Suprapubic skin (tissue), 4 donors: ENCODE measurements around the gene CTNNA2. TPM values are rescaled to one million over a fixed set of nuclear protein-coding genes. Genes with fewer than 3 reads are reported as not detected.

Experiments
- DNase-seq, 2 donors: peaks; one replicate each; pipeline ENCODE4 v3.0.0-alpha.2; 2019; ENCODE audit warnings: low spot score in 2 of 2
- H3K27ac ChIP-seq: fragments of 200-600 bp; sonication (generic); one replicate; pipeline ENCODE4 v1.5.1; 2019
- H3K27me3 ChIP-seq: fragments of 200-600 bp; sonication (generic); one replicate; pipeline ENCODE4 v1.5.1; 2019
- H3K36me3 ChIP-seq: fragments of 200-600 bp; sonication (generic); one replicate; pipeline ENCODE4 v1.5.1; 2019
- H3K4me1 ChIP-seq: fragments of 200-600 bp; sonication (generic); one replicate; pipeline ENCODE4 v1.5.1; 2019
- H3K4me3 ChIP-seq: fragments of 200-600 bp; sonication (generic); one replicate; pipeline ENCODE4 v1.5.1; 2019; ENCODE audit warnings: mild to moderate bottlenecking
- H3K9me3 ChIP-seq: fragments of 200-600 bp; sonication (generic); one replicate; pipeline ENCODE4 v1.5.1; 2019
- EP300 ChIP-seq: sonication (generic); formaldehyde crosslinking; IDR thresholded peaks from one replicate; pipeline ENCODE4 v1.6.1; 2017; ENCODE audit warnings: antibody characterized with exemption
- POLR2A ChIP-seq, 2 donors: fragments of 450-650 bp; IDR thresholded peaks; one replicate each; pipeline ENCODE4 v1.6.1; 2017; ENCODE audit warnings: antibody characterized with exemption in 2 of 2, mild to moderate bottlenecking in 2 of 2, moderate library complexity in 2 of 2
- POLR2AphosphoS5 ChIP-seq, 3 donors: sonication (generic); formaldehyde crosslinking; IDR thresholded peaks; one replicate each; pipeline ENCODE4 v1.6.1; 2017; ENCODE audit warnings: antibody characterized with exemption in 3 of 3
- WGBS: methylation state at CpG from one replicate; pipeline ENCODE4 v1.1.5; 2018; 5-methylcytosine and 5-hydroxymethylcytosine counted together
- total RNA-seq, 4 donors: library from RNA; depleted of rRNA; stranded (reverse); fragments of >200 nt; gene quantifications; one replicate each; pipeline ENCODE4 v1.1.0, GENCODE V29; 2016
- TF ChIP-seq, protein P1 (sequence below), 2 donors: fragments of 200-600 bp in 1 of 2; fragments of 450-650 bp in 1 of 2; sonication (generic) in 1 of 2; IDR thresholded peaks; one replicate each; pipeline ENCODE4 v1.5.1; 2016 to 2019; ENCODE audit warnings: antibody characterized with exemption in 2 of 2, mild to moderate bottlenecking in 1 of 2, moderate library complexity in 1 of 2

CTNNA2 gene
- total RNA-seq, 4 donors from 2014 or later = 0.15 to 0.21 TPM; not detected in 2

DNA sequence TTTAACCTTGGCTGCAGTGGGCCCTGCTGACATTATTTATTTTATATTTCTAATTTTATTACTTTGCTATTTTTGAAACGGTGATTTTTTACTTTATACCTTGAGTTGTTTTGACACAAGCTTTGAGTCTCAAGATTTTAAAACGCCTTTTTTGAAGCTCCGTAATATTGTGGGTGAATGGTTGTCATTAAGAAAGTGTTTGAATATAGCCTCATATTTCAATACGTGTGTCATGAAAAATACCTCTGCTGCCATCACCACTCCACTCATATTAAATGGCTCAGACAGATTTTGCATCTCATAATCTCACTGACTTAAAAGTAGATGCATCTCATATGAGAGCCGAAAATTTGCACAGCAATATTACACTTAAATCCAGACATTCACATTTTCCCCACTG, 106.6 kb downstream of the CTNNA2 start:
- TF ChIP-seq POLR2AphosphoS5 (IDR thresholded peaks at IDR 0.05) (no peak), POLR2A (IDR thresholded peaks at IDR 0.05) (no peak), EP300 (no peak)
- TF ChIP-seq, protein P1, sequence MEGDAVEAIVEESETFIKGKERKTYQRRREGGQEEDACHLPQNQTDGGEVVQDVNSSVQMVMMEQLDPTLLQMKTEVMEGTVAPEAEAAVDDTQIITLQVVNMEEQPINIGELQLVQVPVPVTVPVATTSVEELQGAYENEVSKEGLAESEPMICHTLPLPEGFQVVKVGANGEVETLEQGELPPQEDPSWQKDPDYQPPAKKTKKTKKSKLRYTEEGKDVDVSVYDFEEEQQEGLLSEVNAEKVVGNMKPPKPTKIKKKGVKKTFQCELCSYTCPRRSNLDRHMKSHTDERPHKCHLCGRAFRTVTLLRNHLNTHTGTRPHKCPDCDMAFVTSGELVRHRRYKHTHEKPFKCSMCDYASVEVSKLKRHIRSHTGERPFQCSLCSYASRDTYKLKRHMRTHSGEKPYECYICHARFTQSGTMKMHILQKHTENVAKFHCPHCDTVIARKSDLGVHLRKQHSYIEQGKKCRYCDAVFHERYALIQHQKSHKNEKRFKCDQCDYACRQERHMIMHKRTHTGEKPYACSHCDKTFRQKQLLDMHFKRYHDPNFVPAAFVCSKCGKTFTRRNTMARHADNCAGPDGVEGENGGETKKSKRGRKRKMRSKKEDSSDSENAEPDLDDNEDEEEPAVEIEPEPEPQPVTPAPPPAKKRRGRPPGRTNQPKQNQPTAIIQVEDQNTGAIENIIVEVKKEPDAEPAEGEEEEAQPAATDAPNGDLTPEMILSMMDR (IDR thresholded peaks at IDR 0.05) = no peak
- H3K9me3 ChIP-seq = no peaks in the 10 kb centered on the region
- H3K4me1 ChIP-seq = no peaks in the 10 kb centered on the region
- 87% methylated on average over 5 of the region's 5 CpGs for WGBS
- no peaks in the 10 kb centered on the region for H3K27me3 ChIP-seq
- DNase-seq = no peak
- no peak overlapping the region for H3K27ac ChIP-seq
- H3K4me3 ChIP-seq = no peak overlapping the region
- no peaks in the 10 kb centered on the region for H3K36me3 ChIP-seq

DNA sequence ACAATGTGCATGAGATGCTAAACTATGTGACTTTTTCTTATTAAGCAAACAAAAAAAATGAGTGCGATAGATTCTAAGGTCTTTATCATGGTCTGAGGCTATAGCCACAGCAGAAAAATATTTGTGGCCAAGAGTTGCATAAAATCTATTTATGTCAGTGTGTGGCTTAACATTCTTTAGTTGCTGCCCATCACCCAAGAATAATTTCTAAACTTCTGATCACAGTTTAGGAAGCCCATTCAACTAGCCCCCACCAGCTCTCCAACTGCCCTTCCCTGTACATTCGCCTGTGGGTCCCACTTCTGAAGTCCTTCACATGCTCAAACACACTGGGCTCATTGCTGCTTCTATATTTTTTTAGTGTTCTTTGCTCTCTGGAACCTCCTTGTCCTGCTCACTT, 107.1 kb downstream of the CTNNA2 start:
- TF ChIP-seq EP300 (no peak), POLR2AphosphoS5 (IDR thresholded peaks at IDR 0.05) (no peak), POLR2A (IDR thresholded peaks at IDR 0.05) (no peak)
- TF ChIP-seq, protein P1 (IDR thresholded peaks at IDR 0.05) = no peak

DNA sequence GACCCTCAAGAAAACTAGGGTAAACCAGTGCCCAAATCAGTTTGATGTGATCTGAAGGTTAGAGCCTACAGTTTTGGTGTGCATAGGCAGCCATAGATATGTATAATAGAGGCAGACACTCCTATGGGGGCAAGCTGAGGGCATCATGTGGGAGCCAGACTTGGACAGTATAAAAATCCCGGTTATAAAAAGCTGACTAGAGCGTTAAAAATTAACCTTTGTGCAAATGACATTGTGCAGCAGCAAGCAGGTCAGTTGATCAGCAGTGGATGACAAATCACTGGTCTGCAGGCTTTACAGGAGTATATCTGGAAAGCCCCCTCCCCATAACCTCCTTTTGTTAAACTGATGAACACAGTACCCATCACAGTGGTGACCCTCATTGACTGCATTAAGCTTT, 107.8 kb downstream of the CTNNA2 start:
- no peaks in the 10 kb centered on the region for H3K36me3 ChIP-seq
- WGBS = 96% methylated on average over 2 of the region's 2 CpGs
- DNase-seq = no peak
- TF ChIP-seq EP300 = no peak
- TF ChIP-seq, protein P1 (IDR thresholded peaks at IDR 0.05) = no peak
- no peak for TF ChIP-seq POLR2AphosphoS5 (IDR thresholded peaks at IDR 0.05)
- no peak for TF ChIP-seq POLR2A (IDR thresholded peaks at IDR 0.05)
- H3K4me3 ChIP-seq = no peak overlapping the region
- H3K27me3 ChIP-seq = no peaks in the 10 kb centered on the region
- no peaks in the 10 kb centered on the region for H3K9me3 ChIP-seq
- H3K27ac ChIP-seq = no peak overlapping the region
- no peaks in the 10 kb centered on the region for H3K4me1 ChIP-seq

More for the DNA sequence above, 107.1 kb downstream of the CTNNA2 start:
- 85% methylated on average over 2 of the region's 2 CpGs for WGBS
- no peak for DNase-seq
- Histone ChIP-seq H3K4me3 (no peak overlapping the region), H3K27me3 (no peaks in the 10 kb centered on the region), H3K9me3 (no peaks in the 10 kb centered on the region), H3K27ac (no peak overlapping the region), H3K4me1 (no peaks in the 10 kb centered on the region), H3K36me3 (no peaks in the 10 kb centered on the region)

DNA sequence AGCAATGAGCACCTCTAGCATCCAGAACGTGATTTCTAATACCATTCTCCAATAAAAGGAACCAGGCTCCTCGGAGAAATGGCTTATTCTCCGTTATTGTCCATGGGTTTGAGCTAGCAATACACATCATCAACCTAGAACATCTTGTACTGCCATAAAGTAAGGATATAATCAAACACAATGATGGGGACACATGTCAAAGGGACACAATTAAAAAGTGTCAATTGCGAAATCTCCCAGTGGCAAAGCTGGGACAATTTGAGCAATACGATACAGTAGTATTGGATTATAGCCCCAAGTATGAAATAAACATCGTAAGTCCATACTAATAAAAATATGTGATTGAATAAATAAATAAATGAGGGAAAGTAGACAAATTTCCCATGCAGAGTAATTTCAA, 108.4 kb downstream of the CTNNA2 start:
- Histone ChIP-seq H3K36me3 (no peaks in the 10 kb centered on the region), H3K4me1 (no peaks in the 10 kb centered on the region), H3K9me3 (no peaks in the 10 kb centered on the region), H3K27me3 (no peaks in the 10 kb centered on the region), H3K4me3 (no peak overlapping the region), H3K27ac (no peak overlapping the region)
- no peak for DNase-seq
- WGBS = 80% methylated on average over 6 of the region's 6 CpGs
- no peak for TF ChIP-seq EP300
- no peak for TF ChIP-seq POLR2AphosphoS5 (IDR thresholded peaks at IDR 0.05)
- TF ChIP-seq, protein P1 (IDR thresholded peaks at IDR 0.05) = no peak
- no peak for TF ChIP-seq POLR2A (IDR thresholded peaks at IDR 0.05)

DNA sequence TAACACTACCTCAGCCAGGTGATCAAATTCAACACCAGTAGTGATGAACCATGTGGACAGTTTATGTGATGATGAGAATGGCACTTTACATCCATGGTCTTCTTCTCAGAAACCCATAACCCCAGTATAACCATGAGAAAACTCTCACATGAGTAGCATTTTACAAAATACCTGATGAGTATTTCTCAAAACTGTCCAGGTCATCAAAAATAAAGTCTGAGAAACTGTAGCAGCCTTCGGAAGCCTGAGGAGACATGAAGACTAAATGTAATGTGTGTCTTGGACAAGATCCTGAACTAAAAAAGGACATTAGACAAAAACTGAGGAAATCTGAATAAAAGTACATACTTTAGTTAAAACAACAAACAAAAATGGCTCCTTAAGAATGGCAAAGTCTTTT, 108.9 kb downstream of the CTNNA2 start:
- Histone ChIP-seq H3K36me3 (no peaks in the 10 kb centered on the region), H3K27ac (no peak overlapping the region), H3K27me3 (no peaks in the 10 kb centered on the region), H3K4me1 (no peaks in the 10 kb centered on the region), H3K9me3 (no peaks in the 10 kb centered on the region), H3K4me3 (no peak overlapping the region)
- 97% methylated on average over 1 of the region's 1 CpG for WGBS
- TF ChIP-seq EP300 (no peak), POLR2A (IDR thresholded peaks at IDR 0.05) (no peak), POLR2AphosphoS5 (IDR thresholded peaks at IDR 0.05) (no peak)
- TF ChIP-seq, protein P1 (IDR thresholded peaks at IDR 0.05) = no peak
- DNase-seq = no peak
